ENCODE measurements around the gene FBXO11.

GRCh38 chr2:47864566-47864965 lies 41.7 kb downstream of the FBXO11 start:
- TF ChIP-seq POLR2A (IDR thresholded peaks at IDR 0.05), result no peak
- TF ChIP-seq, protein P1, sequence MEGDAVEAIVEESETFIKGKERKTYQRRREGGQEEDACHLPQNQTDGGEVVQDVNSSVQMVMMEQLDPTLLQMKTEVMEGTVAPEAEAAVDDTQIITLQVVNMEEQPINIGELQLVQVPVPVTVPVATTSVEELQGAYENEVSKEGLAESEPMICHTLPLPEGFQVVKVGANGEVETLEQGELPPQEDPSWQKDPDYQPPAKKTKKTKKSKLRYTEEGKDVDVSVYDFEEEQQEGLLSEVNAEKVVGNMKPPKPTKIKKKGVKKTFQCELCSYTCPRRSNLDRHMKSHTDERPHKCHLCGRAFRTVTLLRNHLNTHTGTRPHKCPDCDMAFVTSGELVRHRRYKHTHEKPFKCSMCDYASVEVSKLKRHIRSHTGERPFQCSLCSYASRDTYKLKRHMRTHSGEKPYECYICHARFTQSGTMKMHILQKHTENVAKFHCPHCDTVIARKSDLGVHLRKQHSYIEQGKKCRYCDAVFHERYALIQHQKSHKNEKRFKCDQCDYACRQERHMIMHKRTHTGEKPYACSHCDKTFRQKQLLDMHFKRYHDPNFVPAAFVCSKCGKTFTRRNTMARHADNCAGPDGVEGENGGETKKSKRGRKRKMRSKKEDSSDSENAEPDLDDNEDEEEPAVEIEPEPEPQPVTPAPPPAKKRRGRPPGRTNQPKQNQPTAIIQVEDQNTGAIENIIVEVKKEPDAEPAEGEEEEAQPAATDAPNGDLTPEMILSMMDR (IDR thresholded peaks at IDR 0.05), result no peak

All from heart left ventricle (tissue), 13 donors.